GM18861 (cell line): Measurements from ENCODE around the gene TOE1.
"Not testable (repeated sequence)": the region's sequence is repeated elsewhere in the genome, so short reads cannot be mapped to it uniquely, and the experiment has no call there.

Experiments used
- ATAC-seq: cut with Tn5 transposase; IDR thresholded peaks from one replicate; pipeline ENCODE4 v1.9.1; 2021; ENCODE audit not compliant: unreplicated experiment

Gene TOE1

GRCh38 chr1:45339789-45340558, at the start of gene TOE1, which contains the start of gene MUTYH:
TOE1 (plus strand) TSS chr1:45340170; CDS start chr1:45340253, 83 bp downstream.
MUTYH (minus strand) TSS chr1:45340440; CDS start chr1:45334505, 5,935 bp downstream.
- ATAC-seq = peak; percentile 58

- not testable (repeated sequence) for ATAC-seq
These were observed 49.0 kb upstream of the TOE1 start for GRCh38 chr1:45291002-45291401.

GRCh38 chr1:45291716-45292115, 48.3 kb upstream of the TOE1 start:
- no peak for ATAC-seq

- no peak for ATAC-seq
These were observed 42.2 kb upstream of the TOE1 start for GRCh38 chr1:45297666-45298356.

- no peak for ATAC-seq
These were observed 40.7 kb upstream of the TOE1 start for GRCh38 chr1:45299296-45299695.

GRCh38 chr1:45299981-45300668, 39.8 kb upstream of the TOE1 start:
- ATAC-seq = no peak

- ATAC-seq = no peak
These were observed 39.3 kb upstream of the TOE1 start for GRCh38 chr1:45300669-45300997.

- ATAC-seq = no peak
These were observed 37.3 kb upstream of the TOE1 start for GRCh38 chr1:45302505-45303150.

GRCh38 chr1:45303520-45304310, 36.3 kb upstream of the TOE1 start:
- ATAC-seq = peak; percentile 50

- ATAC-seq = no peak
These were observed 35.5 kb upstream of the TOE1 start for GRCh38 chr1:45304311-45305081.

- no peak for ATAC-seq
These were observed 34.7 kb upstream of the TOE1 start for GRCh38 chr1:45305231-45305630.

- no peak for ATAC-seq
These were observed 33.7 kb upstream of the TOE1 start for GRCh38 chr1:45306319-45306718.

- no peak for ATAC-seq
These were observed 33.1 kb upstream of the TOE1 start for GRCh38 chr1:45306905-45307304.

GRCh38 chr1:45314266-45314665, 25.7 kb upstream of the TOE1 start:
- ATAC-seq = no peak

GRCh38 chr1:45317166-45317565, 22.8 kb upstream of the TOE1 start:
- no peak for ATAC-seq

- no peak for ATAC-seq
These were observed 20.2 kb upstream of the TOE1 start for GRCh38 chr1:45319761-45320160.

GRCh38 chr1:45321444-45321843, 18.5 kb upstream of the TOE1 start:
- ATAC-seq = no peak

GRCh38 chr1:45322486-45323040, 17.4 kb upstream of the TOE1 start:
- ATAC-seq = no peak

GRCh38 chr1:45325851-45326506, 14.0 kb upstream of the TOE1 start:
- ATAC-seq = no peak
